Cardiac muscle cell (in vitro differentiated cells and primary cell): ENCODE results near the gene INHBA. TPM values are rescaled to one million over a fixed set of nuclear protein-coding genes. Genes with fewer than 3 reads are reported as not detected.

Experiments used
- DNase-seq, 2 donors: peaks; one replicate each; pipeline versions ENCODE4 v3.0.0 to v3.0.0-alpha.2; 2010 to 2017; ENCODE audit warnings: low read depth in 1 of 2, low spot score in 1 of 2
- H3K27ac ChIP-seq: fragments of 200-600 bp; sonication (generic); 2 replicates; pipeline ENCODE4 v1.5.1; 2016
- H3K27me3 ChIP-seq: fragments of 200-600 bp; sonication (generic); 2 replicates; pipeline ENCODE4 v1.6.0; 2016; ENCODE audit warnings: control low read depth
- H3K36me3 ChIP-seq: fragments of 200-600 bp; sonication (generic); 2 replicates; pipeline ENCODE4 v1.5.1; 2016; ENCODE audit warnings: control low read depth
- H3K4me1 ChIP-seq: fragments of 200-600 bp; sonication (generic); 2 replicates; pipeline ENCODE4 v1.8.1; 2017; ENCODE audit warnings: low read depth, mild to moderate bottlenecking, mixed run types
- H3K4me3 ChIP-seq: fragments of 200-600 bp; sonication (generic); 2 replicates; pipeline ENCODE4 v1.5.1; 2016; ENCODE audit warnings: mild to moderate bottlenecking
- H3K9me3 ChIP-seq: fragments of 200-600 bp; sonication (generic); 2 replicates; pipeline ENCODE4 v1.5.1; 2017; ENCODE audit warnings: low read depth, mild to moderate bottlenecking, control low read depth
- polyA plus RNA-seq: library from polyadenylated mRNA; unstranded; fragments of >200 nt; fragmentation: Nextera tagmentation; extraction: Ambion mirVana; gene quantifications from 2 replicates; pipeline ENCODE4 v1.2.1, GENCODE V29; 2016
- total RNA-seq: library from RNA; depleted of rRNA; stranded (reverse); fragments of >200 nt; gene quantifications from 2 replicates; pipeline ENCODE4 v1.2.3, GENCODE V29; 2016
- TF ChIP-seq, protein P1 (sequence below): IDR thresholded peaks from 2 replicates; pipeline ENCODE4 v1.5.1; 2012; ENCODE audit warnings: low read depth, mild to moderate bottlenecking, low read length

Gene INHBA
- total and polyA plus RNA-seq, 2 experiments from 2014 or later, result 4.8 to 5.7 TPM

DNA sequence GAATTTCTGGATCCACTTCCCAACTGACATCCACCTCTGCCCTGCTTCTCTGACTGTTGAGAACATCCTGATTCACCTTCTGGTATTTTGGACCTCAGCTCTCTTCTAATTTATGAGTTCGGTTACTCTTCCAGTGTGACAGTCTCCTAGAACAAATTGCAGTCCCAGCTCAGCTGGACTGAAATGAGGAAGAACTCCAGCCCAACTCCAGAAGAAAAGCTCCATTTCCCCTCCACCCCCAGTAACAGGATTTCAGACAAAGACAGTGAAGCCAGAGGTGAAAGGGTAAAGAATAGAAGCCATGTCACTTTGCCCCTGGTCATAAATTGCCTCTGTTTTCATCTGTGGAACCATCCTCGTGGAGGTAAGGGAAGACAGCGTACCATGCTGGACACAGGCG lies 26.2 kb upstream of the INHBA start:
- Histone ChIP-seq H3K9me3 (no peaks in the 10 kb centered on the region), H3K27me3 (no peaks in the 10 kb centered on the region), H3K27ac (no peak overlapping the region), H3K4me1 (no peaks in the 10 kb centered on the region), H3K4me3 (no peak overlapping the region), H3K36me3 (no peaks in the 10 kb centered on the region)
- DNase-seq, result no peak
- TF ChIP-seq, protein P1, sequence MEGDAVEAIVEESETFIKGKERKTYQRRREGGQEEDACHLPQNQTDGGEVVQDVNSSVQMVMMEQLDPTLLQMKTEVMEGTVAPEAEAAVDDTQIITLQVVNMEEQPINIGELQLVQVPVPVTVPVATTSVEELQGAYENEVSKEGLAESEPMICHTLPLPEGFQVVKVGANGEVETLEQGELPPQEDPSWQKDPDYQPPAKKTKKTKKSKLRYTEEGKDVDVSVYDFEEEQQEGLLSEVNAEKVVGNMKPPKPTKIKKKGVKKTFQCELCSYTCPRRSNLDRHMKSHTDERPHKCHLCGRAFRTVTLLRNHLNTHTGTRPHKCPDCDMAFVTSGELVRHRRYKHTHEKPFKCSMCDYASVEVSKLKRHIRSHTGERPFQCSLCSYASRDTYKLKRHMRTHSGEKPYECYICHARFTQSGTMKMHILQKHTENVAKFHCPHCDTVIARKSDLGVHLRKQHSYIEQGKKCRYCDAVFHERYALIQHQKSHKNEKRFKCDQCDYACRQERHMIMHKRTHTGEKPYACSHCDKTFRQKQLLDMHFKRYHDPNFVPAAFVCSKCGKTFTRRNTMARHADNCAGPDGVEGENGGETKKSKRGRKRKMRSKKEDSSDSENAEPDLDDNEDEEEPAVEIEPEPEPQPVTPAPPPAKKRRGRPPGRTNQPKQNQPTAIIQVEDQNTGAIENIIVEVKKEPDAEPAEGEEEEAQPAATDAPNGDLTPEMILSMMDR, result no peak

GRCh38 chr7:41725013-41725412 lies 22.1 kb upstream of the INHBA start:
- DNase-seq, result no peak
- H3K36me3 ChIP-seq, result no peaks in the 10 kb centered on the region
- no peak overlapping the region for H3K27ac ChIP-seq
- TF ChIP-seq, protein P1, result no peak
- H3K9me3 ChIP-seq, result no peaks in the 10 kb centered on the region
- no peak overlapping the region for H3K4me3 ChIP-seq
- H3K27me3 ChIP-seq, result no peaks in the 10 kb centered on the region
- no peaks in the 10 kb centered on the region for H3K4me1 ChIP-seq

- TF ChIP-seq, protein P1, result no peak
- no peaks in the 10 kb centered on the region for H3K9me3 ChIP-seq
- H3K4me1 ChIP-seq, result no peaks in the 10 kb centered on the region
- H3K27ac ChIP-seq, result no peak overlapping the region
- no peak overlapping the region for H3K4me3 ChIP-seq
- no peak for DNase-seq
- H3K36me3 ChIP-seq, result no peaks in the 10 kb centered on the region
- H3K27me3 ChIP-seq, result no peaks in the 10 kb centered on the region
These were observed 18.0 kb upstream of the INHBA start for GRCh38 chr7:41720886-41721285.

DNA sequence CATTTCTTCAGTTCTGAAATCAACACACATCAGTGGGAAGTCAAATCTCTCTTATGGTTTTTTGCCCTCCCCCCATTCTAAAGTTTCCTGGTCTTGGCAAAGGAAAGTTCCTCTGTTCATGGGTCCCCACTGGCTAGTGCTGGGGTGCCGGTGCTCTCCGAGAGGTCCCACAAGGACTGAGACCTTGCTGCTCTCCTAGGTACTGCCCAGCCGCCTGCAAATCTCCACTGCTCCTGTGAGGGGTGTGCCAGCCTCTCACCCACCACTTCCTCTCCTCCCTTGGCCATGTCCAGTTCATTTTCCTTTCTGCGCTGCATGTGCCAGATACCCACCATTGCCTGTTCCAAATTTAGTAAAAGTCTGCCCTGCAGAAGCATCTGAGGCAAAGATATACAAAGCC lies 17.2 kb upstream of the INHBA start:
- Histone ChIP-seq H3K9me3 (no peaks in the 10 kb centered on the region), H3K27me3 (no peaks in the 10 kb centered on the region), H3K27ac (no peak overlapping the region), H3K4me1 (no peaks in the 10 kb centered on the region), H3K36me3 (no peaks in the 10 kb centered on the region), H3K4me3 (no peak overlapping the region)
- TF ChIP-seq, protein P1, result no peak
- no peak for DNase-seq

- no peak for DNase-seq
- Histone ChIP-seq H3K27ac (no peak overlapping the region), H3K36me3 (no peaks in the 10 kb centered on the region), H3K27me3 (no peaks in the 10 kb centered on the region), H3K9me3 (no peaks in the 10 kb centered on the region), H3K4me1 (no peaks in the 10 kb centered on the region), H3K4me3 (no peak overlapping the region)
- TF ChIP-seq, protein P1, result no peak
These were observed 13.8 kb upstream of the INHBA start for GRCh38 chr7:41716691-41717090.

- TF ChIP-seq, protein P1, result no peak
- no peak overlapping the region for H3K4me3 ChIP-seq
These were observed 12.1 kb upstream of the INHBA start for GRCh38 chr7:41715000-41715399.

More at GRCh38 chr7:41715000-41715399, 12.1 kb upstream of the INHBA start:
- no peaks in the 10 kb centered on the region for H3K36me3 ChIP-seq
- no peak for DNase-seq
- H3K27me3 ChIP-seq, result no peaks in the 10 kb centered on the region
- no peak overlapping the region for H3K27ac ChIP-seq
- no peaks in the 10 kb centered on the region for H3K4me1 ChIP-seq
- H3K9me3 ChIP-seq, result no peaks in the 10 kb centered on the region
